Transverse colon (tissue), 4 donors: ENCODE data around the gene DRC3.

ENCODE experiments used
- CTCF ChIP-seq, 5 experiments: fragments of 200-600 bp in 3 of 5; fragments of 450-650 bp in 2 of 5; sonication (generic) in 3 of 5; IDR thresholded peaks; 1 replicate in 2 of 5; 2 replicates in 3 of 5; pipeline ENCODE4 v1.5.1; 2016 to 2017; ENCODE audit warnings: antibody characterized with exemption in 5 of 5, inconsistent platforms in 3 of 5, mild to moderate bottlenecking in 2 of 5, moderate library complexity in 1 of 5
- EP300 ChIP-seq: sonication (generic); formaldehyde crosslinking; IDR thresholded peaks from one replicate; pipeline ENCODE4 v1.6.1; 2017; ENCODE audit warnings: antibody characterized with exemption, low read depth
- POLR2A ChIP-seq: fragments of 450-650 bp; IDR thresholded peaks from one replicate; pipeline ENCODE4 v1.6.1; 2016; ENCODE audit warnings: antibody characterized with exemption, mild to moderate bottlenecking, moderate library complexity
- POLR2AphosphoS5 ChIP-seq, 3 donors: sonication (generic); formaldehyde crosslinking; IDR thresholded peaks; one replicate each; pipeline ENCODE4 v1.6.1; 2016; ENCODE audit warnings: antibody characterized with exemption in 3 of 3

- TF ChIP-seq POLR2A (no peak), POLR2AphosphoS5 (IDR thresholded peaks at IDR 0.05) (no peak), CTCF (IDR thresholded peaks at IDR 0.05) (no peak), EP300 (no peak)
Measured at GRCh38 chr17:18025945-18026776, 53.5 kb downstream of the DRC3 start.
